HEK293 (cell line): ENCODE measurements around the gene AGPAT1.

ENCODE experiments used
- KLF9 ChIP-seq: fragments of 450-650 bp; formaldehyde crosslinking; IDR thresholded peaks from 2 replicates; pipeline ENCODE4 v1.5.1; 2016; ENCODE audit warnings: missing biosample characterization, missing genetic modification characterization, low read depth
- OVOL3 ChIP-seq: fragments of 450-650 bp; formaldehyde crosslinking; IDR thresholded peaks from 2 replicates; pipeline ENCODE4 v1.5.1; 2016; ENCODE audit warnings: missing biosample characterization, missing genetic modification characterization
- SCRT1 ChIP-seq: fragments of 450-650 bp; formaldehyde crosslinking; IDR thresholded peaks from 2 replicates; pipeline ENCODE4 v1.5.1; 2016; ENCODE audit warnings: missing biosample characterization, missing genetic modification characterization, borderline replicate concordance
- ZBTB26 ChIP-seq: fragments of 450-650 bp; formaldehyde crosslinking; optimal IDR thresholded peaks from 2 replicates; pipeline ENCODE3; 2016; ENCODE audit warnings: missing biosample characterization, mild to moderate bottlenecking, missing genetic modification characterization
- ZNF155 ChIP-seq: fragments of 450-650 bp; formaldehyde crosslinking; IDR thresholded peaks from 2 replicates; pipeline ENCODE4 v1.5.1; 2016; ENCODE audit warnings: missing biosample characterization, missing genetic modification characterization
- ZNF157 ChIP-seq: fragments of 450-650 bp; formaldehyde crosslinking; IDR thresholded peaks from 2 replicates; pipeline ENCODE4 v1.5.1; 2016; ENCODE audit warnings: missing biosample characterization, missing genetic modification characterization
- ZNF16 ChIP-seq: fragments of 450-650 bp; formaldehyde crosslinking; IDR thresholded peaks from 2 replicates; pipeline ENCODE4 v1.5.1; 2016; ENCODE audit warnings: low read depth, missing biosample characterization, missing genetic modification characterization
- ZNF23 ChIP-seq: fragments of 450-650 bp; formaldehyde crosslinking; IDR thresholded peaks from 2 replicates; pipeline ENCODE4 v1.5.1; 2016; ENCODE audit warnings: missing biosample characterization, missing genetic modification characterization, borderline replicate concordance
- ZNF416 ChIP-seq: fragments of 450-650 bp; formaldehyde crosslinking; IDR thresholded peaks from 2 replicates; pipeline ENCODE4 v1.5.1; 2016; ENCODE audit warnings: missing biosample characterization, missing genetic modification characterization
- ZNF626 ChIP-seq: fragments of 450-650 bp; sonication (Bioruptor Pico); formaldehyde crosslinking; IDR thresholded peaks from 2 replicates; pipeline ENCODE4 v1.5.1; 2018; ENCODE audit warnings: missing biosample characterization, missing genetic modification characterization, inconsistent platforms
- ZNF664 ChIP-seq: fragments of 450-650 bp; formaldehyde crosslinking; IDR thresholded peaks from 2 replicates; pipeline ENCODE4 v1.5.1; 2016; ENCODE audit warnings: missing biosample characterization, missing genetic modification characterization
- ZNF76 ChIP-seq: fragments of 450-650 bp; formaldehyde crosslinking; IDR thresholded peaks from 2 replicates; pipeline ENCODE4; 2016; ENCODE audit warnings: low read depth, missing biosample characterization, missing genetic modification characterization, borderline replicate concordance
- TF ChIP-seq, protein P1 (sequence below): fragments of 450-650 bp; formaldehyde crosslinking; IDR thresholded peaks from 2 replicates; pipeline ENCODE4 v1.5.1; 2016; ENCODE audit warnings: missing biosample characterization, missing genetic modification characterization
- TF ChIP-seq, protein P2 (sequence below): fragments of 450-650 bp; formaldehyde crosslinking; IDR thresholded peaks from 2 replicates; pipeline ENCODE4 v1.5.1; 2016; ENCODE audit warnings: missing biosample characterization, missing genetic modification characterization
- TF ChIP-seq, protein P3 (sequence below): fragments of 450-650 bp; formaldehyde crosslinking; IDR thresholded peaks from 2 replicates; pipeline ENCODE4 v1.5.1; 2016; ENCODE audit warnings: missing biosample characterization, missing genetic modification characterization, borderline replicate concordance
- TF ChIP-seq, protein P4 (sequence below): fragments of 450-650 bp; formaldehyde crosslinking; IDR thresholded peaks from 2 replicates; pipeline ENCODE4 v1.5.1; 2016; ENCODE audit warnings: missing biosample characterization, missing genetic modification characterization

AGPAT1 gene

DNA sequence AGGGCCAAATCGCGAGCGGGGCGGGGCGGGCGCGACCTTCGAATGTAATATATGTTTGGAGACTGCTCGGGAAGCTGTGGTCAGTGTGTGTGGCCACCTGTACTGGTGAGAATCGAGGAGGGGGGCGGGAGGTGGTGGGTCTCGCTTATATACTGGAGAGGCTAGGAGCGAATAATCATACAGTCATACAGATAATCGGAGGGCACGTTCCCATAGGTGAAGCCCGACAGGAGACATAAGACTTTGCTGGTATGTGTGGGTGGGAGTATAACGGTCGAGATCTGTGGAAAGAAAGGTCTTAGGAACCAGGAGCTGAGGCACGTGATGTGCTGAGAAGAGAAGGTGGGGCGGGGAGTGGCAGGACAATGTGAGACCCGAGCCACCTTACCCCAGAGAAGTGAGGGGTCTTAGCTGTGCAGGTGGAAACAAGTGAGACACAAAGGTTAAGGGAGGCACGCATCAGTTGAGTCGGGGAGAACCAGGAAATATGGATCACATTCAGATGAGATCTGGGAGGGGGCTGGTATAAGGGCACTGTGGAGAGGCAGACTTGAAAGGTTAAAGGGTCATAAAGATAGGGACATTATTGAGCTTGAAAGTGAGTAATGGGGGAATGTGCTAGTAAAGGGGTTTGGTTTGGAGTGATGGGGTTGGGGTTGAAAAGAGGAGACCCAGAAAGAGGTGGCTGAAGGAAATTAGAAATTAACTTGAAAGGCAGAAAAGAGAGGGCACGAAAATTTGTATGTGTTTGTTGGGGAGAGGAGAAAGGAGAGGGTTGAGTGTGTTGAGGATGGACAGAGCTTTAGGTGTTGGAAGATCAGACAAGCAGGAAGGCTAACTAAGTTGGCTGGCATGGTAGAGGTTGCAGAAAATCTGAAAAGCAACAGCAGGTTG, 2.9 kb upstream of the AGPAT1 start (continued):
- TF ChIP-seq ZBTB26 (tag by site-specific recombination), result peak; percentile 23
- peak; percentile 49; the same call in 1 of the 2 replicates for TF ChIP-seq KLF9 (tag by site-specific recombination)
- TF ChIP-seq ZNF664, result no peak
- TF ChIP-seq SCRT1 (tag by site-specific recombination), result no peak
- TF ChIP-seq ZNF155 (tag by site-specific recombination), result no peak
- TF ChIP-seq, protein P1, sequence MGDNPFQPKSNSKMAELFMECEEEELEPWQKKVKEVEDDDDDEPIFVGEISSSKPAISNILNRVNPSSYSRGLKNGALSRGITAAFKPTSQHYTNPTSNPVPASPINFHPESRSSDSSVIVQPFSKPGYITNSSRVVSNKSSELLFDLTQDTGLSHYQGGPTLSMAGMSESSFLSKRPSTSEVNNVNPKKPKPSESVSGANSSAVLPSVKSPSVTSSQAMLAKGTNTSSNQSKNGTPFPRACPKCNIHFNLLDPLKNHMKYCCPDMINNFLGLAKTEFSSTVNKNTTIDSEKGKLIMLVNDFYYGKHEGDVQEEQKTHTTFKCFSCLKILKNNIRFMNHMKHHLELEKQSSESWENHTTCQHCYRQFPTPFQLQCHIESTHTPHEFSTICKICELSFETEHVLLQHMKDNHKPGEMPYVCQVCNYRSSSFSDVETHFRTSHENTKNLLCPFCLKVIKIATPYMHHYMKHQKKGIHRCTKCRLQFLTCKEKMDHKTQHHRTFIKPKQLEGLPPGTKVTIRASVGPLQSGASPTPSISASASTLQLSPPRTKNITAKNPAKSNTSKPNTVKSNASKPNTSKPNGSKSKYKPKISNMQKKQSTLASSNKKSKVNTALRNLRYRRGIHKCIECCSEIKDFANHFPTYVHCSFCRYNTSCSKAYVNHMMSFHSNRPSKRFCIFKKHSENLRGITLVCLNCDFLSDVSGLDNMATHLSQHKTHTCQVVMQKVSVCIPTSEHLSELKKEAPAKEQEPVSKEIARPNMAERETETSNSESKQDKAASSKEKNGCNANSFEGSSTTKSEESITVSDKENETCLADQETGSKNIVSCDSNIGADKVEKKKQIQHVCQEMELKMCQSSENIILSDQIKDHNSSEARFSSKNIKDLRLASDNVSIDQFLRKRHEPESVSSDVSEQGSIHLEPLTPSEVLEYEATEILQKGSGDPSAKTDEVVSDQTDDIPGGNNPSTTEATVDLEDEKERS (tag by site-specific recombination), result no peak
- TF ChIP-seq ZNF76 (tag by site-specific recombination), result no peak
- TF ChIP-seq ZNF626, result no peak
- TF ChIP-seq, protein P2, sequence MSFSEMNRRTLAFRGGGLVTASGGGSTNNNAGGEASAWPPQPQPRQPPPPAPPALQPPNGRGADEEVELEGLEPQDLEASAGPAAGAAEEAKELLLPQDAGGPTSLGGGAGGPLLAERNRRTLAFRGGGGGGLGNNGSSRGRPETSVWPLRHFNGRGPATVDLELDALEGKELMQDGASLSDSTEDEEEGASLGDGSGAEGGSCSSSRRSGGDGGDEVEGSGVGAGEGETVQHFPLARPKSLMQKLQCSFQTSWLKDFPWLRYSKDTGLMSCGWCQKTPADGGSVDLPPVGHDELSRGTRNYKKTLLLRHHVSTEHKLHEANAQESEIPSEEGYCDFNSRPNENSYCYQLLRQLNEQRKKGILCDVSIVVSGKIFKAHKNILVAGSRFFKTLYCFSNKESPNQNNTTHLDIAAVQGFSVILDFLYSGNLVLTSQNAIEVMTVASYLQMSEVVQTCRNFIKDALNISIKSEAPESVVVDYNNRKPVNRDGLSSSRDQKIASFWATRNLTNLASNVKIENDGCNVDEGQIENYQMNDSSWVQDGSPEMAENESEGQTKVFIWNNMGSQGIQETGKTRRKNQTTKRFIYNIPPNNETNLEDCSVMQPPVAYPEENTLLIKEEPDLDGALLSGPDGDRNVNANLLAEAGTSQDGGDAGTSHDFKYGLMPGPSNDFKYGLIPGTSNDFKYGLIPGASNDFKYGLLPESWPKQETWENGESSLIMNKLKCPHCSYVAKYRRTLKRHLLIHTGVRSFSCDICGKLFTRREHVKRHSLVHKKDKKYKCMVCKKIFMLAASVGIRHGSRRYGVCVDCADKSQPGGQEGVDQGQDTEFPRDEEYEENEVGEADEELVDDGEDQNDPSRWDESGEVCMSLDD, result peak; percentile 93
- TF ChIP-seq, protein P3, sequence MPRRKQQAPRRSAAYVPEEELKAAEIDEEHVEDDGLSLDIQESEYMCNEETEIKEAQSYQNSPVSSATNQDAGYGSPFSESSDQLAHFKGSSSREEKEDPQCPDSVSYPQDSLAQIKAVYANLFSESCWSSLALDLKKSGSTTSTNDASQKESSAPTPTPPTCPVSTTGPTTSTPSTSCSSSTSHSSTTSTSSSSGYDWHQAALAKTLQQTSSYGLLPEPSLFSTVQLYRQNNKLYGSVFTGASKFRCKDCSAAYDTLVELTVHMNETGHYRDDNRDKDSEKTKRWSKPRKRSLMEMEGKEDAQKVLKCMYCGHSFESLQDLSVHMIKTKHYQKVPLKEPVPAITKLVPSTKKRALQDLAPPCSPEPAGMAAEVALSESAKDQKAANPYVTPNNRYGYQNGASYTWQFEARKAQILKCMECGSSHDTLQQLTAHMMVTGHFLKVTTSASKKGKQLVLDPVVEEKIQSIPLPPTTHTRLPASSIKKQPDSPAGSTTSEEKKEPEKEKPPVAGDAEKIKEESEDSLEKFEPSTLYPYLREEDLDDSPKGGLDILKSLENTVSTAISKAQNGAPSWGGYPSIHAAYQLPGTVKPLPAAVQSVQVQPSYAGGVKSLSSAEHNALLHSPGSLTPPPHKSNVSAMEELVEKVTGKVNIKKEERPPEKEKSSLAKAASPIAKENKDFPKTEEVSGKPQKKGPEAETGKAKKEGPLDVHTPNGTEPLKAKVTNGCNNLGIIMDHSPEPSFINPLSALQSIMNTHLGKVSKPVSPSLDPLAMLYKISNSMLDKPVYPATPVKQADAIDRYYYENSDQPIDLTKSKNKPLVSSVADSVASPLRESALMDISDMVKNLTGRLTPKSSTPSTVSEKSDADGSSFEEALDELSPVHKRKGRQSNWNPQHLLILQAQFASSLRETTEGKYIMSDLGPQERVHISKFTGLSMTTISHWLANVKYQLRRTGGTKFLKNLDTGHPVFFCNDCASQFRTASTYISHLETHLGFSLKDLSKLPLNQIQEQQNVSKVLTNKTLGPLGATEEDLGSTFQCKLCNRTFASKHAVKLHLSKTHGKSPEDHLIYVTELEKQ (tag by site-specific recombination), result no peak
- no peak for TF ChIP-seq ZNF23
- TF ChIP-seq ZNF157 (tag by site-specific recombination), result no peak
- no peak for TF ChIP-seq ZNF16 (tag by site-specific recombination)
- no peak; the same call in 1 of the 2 replicates for TF ChIP-seq OVOL3
- no peak for TF ChIP-seq ZNF416 (tag by site-specific recombination)
- TF ChIP-seq, protein P4, sequence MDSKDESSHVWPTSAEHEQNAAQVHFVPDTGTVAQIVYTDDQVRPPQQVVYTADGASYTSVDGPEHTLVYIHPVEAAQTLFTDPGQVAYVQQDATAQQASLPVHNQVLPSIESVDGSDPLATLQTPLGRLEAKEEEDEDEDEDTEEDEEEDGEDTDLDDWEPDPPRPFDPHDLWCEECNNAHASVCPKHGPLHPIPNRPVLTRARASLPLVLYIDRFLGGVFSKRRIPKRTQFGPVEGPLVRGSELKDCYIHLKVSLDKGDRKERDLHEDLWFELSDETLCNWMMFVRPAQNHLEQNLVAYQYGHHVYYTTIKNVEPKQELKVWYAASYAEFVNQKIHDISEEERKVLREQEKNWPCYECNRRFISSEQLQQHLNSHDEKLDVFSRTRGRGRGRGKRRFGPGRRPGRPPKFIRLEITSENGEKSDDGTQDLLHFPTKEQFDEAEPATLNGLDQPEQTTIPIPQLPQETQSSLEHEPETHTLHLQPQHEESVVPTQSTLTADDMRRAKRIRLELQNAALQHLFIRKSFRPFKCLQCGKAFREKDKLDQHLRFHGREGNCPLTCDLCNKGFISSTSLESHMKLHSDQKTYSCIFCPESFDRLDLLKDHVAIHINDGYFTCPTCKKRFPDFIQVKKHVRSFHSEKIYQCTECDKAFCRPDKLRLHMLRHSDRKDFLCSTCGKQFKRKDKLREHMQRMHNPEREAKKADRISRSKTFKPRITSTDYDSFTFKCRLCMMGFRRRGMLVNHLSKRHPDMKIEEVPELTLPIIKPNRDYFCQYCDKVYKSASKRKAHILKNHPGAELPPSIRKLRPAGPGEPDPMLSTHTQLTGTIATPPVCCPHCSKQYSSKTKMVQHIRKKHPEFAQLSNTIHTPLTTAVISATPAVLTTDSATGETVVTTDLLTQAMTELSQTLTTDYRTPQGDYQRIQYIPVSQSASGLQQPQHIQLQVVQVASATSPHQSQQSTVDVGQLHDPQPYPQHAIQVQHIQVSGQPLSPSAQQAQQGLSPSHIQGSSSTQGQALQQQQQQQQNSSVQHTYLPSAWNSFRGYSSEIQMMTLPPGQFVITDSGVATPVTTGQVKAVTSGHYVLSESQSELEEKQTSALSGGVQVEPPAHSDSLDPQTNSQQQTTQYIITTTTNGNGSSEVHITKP (tag by site-specific recombination), result peak; percentile 5; the same call in 1 of the 2 replicates
